WI38 (cell line): ENCODE data around the gene CDH16.

ENCODE experiments used
- H3K4me3 ChIP-seq: 2 replicates; pipeline ENCODE4 v1.5.1; 2011; ENCODE audit warnings: low read depth, mild to moderate bottlenecking, control low read depth, low read length
- CTCF ChIP-seq: IDR thresholded peaks from 2 replicates; pipeline ENCODE4 v1.5.1; 2012; ENCODE audit warnings: low read depth, mild to moderate bottlenecking, control low read depth, low read length

The CDH16 gene

GRCh38 chr16:66881964-66882508 lies 36.6 kb downstream of the CDH16 start:
- TF ChIP-seq CTCF = no peak
- no peak overlapping the region for H3K4me3 ChIP-seq

GRCh38 chr16:66881560-66881959 lies 37.1 kb downstream of the CDH16 start:
- H3K4me3 ChIP-seq = peak overlapping the region; percentile 89
- no peak for TF ChIP-seq CTCF

GRCh38 chr16:66881014-66881417 lies 37.7 kb downstream of the CDH16 start:
- TF ChIP-seq CTCF = no peak
- peak overlapping the region; percentile 89 for H3K4me3 ChIP-seq

GRCh38 chr16:66880288-66881013 lies 38.2 kb downstream of the CDH16 start, which contains the start of gene PDP2:
PDP2 (plus strand) TSS chr16:66880515; CDS start chr16:66884285, 3,770 bp downstream.
- peak within 1 kb of the TSS; percentile 89 for H3K4me3 ChIP-seq
- no peak for TF ChIP-seq CTCF

GRCh38 chr16:66878067-66878466 lies 40.6 kb downstream of the CDH16 start:
- no peak overlapping the region for H3K4me3 ChIP-seq
- no peak for TF ChIP-seq CTCF

GRCh38 chr16:66874079-66874775 lies 44.5 kb downstream of the CDH16 start:
- H3K4me3 ChIP-seq = no peak overlapping the region
- no peak for TF ChIP-seq CTCF

- no peak overlapping the region for H3K4me3 ChIP-seq
- no peak for TF ChIP-seq CTCF
Observed at GRCh38 chr16:66873685-66874055, 45.0 kb downstream of the CDH16 start.
